ENCODE data around the gene MAD1L1.

MAD1L1 gene

DNA sequence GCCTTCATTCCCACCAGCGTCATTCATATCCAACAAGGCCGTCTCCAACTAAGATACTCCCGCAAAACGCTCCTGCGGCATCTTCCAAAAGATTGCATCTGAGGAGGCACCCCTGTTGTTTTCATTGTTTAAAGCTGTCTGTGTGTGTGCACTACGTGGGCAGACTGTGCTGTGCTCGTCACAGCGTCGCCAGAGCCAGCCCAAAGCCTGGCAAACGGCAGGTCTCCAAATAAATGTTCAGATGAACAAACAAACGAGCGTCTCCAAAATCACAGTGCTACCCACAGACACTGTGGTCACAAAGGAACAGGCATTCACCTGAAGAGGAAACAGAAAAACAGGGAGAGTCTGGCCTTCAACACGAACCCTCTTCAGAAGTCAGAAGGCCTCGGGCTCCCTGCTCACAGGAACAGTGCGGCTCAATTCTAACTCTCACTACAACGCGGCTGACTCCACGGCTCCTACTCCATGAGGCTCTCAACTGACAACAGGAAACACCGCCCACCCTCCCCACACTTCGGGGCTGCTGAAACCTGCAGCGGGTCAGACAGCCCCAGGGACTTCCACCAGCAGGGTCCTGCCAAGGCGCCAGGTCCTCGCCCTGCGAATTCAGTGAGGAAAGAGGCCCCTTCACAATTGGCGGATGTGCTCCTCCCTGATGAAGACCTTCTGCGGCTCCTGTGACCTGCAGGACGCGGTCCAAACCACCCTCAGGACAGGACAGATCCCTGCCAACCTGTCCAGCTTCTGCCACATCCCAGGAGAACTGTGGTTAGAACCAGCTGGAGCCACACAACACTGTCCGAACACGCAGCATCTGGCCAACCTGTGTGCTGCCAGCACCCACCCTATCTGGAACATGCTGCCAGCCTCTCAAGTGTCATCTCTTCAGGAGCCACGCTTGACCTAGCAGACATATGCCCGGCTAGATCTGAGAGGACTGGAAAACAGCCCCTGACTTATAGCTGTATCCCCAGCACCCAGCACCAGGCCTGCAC, 36.1 kb downstream of the MAD1L1 start:
- Histone ChIP-seq H3K4me3 (ENCODE audit: low read depth, low read length) (no peak overlapping the region), H3K9me3 (peaks cover 6% of the 10 kb centered on the region), H3K36me3 (peaks cover 42% of the 10 kb centered on the region), H3K27me3 (no peaks in the 10 kb centered on the region), H3K4me1 (no peaks in the 10 kb centered on the region)
- no peak for DNase-seq
- TF ChIP-seq, protein P1, sequence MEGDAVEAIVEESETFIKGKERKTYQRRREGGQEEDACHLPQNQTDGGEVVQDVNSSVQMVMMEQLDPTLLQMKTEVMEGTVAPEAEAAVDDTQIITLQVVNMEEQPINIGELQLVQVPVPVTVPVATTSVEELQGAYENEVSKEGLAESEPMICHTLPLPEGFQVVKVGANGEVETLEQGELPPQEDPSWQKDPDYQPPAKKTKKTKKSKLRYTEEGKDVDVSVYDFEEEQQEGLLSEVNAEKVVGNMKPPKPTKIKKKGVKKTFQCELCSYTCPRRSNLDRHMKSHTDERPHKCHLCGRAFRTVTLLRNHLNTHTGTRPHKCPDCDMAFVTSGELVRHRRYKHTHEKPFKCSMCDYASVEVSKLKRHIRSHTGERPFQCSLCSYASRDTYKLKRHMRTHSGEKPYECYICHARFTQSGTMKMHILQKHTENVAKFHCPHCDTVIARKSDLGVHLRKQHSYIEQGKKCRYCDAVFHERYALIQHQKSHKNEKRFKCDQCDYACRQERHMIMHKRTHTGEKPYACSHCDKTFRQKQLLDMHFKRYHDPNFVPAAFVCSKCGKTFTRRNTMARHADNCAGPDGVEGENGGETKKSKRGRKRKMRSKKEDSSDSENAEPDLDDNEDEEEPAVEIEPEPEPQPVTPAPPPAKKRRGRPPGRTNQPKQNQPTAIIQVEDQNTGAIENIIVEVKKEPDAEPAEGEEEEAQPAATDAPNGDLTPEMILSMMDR (IDR thresholded peaks at IDR 0.05; ENCODE audit: low read depth, low read length) = no peak

DNA sequence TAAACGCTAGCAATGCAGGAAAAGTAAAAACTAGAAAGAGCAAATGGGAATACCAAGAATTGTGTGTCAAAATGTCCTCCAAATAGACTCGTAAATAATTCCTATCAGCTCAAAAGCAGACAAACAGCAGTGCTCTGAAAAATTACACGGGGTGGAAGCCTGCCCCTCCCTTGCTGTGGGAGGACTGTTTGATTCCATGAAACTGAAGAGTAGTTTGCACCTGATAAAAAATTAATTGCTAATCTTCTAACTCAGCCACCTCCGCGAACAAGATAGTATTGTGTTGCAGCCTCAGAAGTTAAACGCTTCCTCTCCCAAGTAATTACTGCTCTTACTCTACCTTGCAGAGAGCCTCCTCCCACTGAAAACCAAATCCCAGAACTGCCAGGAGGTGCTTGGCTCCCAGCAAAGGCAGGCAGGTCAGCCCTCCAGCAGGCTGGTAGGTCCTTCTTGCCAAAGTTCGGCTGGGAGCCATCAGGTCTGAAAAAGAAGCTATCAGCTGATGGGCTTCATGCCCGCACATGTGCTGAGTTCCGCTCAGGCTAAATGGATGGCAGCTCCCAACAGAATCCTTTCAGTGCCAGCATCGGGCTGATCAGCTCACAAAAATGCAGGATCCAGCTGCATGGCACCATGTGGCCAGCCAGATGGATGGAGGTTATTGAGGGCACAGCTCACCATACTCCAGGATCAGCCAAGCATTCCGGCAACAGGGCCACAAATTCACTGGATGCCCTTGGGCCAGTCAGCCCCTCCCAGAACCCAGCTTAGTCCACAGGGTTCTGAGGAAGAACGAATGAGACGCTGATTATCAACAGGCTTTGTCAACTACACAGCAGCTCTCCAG, 37.1 kb downstream of the MAD1L1 start:
- Histone ChIP-seq H3K36me3 (peaks cover 42% of the 10 kb centered on the region), H3K4me3 (ENCODE audit: low read depth, low read length) (no peak overlapping the region)
- DNase-seq = no peak

DNA sequence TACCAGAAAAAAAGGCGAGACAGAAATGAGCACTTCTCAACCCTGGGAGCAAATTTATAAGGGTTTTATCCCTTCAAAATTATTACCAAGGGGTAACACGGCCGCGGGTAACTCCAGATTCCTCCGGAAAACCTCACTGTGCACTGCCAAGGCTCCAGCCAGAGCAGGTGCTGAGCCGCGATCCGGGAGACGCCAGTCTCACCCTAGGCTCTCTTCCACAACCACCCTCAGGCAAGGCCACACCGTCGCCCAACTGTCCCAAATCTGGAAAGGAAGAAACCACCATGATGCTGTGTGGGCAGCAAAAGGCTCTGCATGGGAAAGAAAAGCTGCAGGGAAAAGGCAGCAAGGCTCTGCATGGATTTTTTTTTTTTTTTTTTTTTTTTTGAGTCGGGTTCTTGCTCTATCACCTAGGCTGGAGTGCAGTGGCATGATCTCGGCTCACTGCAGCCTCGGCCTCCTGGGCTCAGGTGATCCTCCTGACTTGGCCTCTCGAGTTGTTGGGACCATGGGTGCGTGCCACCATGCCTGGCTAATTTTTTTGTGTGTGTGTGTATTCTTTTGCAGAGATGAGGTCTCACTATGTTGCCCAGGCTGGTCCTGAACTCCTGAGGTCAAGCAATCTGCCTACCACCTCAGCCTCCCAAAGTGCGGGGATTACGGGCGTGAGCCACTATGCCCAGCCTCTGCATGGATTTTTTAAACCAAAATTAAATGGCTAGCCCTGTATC, 39.0 kb downstream of the MAD1L1 start:
- no peak for DNase-seq
- H3K4me3 ChIP-seq (ENCODE audit: low read depth, low read length) = no peak overlapping the region
- H3K4me1 ChIP-seq = no peaks in the 10 kb centered on the region
- peaks cover 6% of the 10 kb centered on the region for H3K9me3 ChIP-seq
- no peaks in the 10 kb centered on the region for H3K27me3 ChIP-seq
- peaks cover 26% of the 10 kb centered on the region for H3K36me3 ChIP-seq
- TF ChIP-seq, protein P1 (IDR thresholded peaks at IDR 0.05; ENCODE audit: low read depth, low read length) = no peak

More for the DNA sequence above, 37.1 kb downstream of the MAD1L1 start:
- Histone ChIP-seq H3K4me1 (no peaks in the 10 kb centered on the region), H3K27me3 (no peaks in the 10 kb centered on the region), H3K9me3 (peaks cover 6% of the 10 kb centered on the region)
- TF ChIP-seq, protein P1 (IDR thresholded peaks at IDR 0.05; ENCODE audit: low read depth, low read length) = no peak

DNA sequence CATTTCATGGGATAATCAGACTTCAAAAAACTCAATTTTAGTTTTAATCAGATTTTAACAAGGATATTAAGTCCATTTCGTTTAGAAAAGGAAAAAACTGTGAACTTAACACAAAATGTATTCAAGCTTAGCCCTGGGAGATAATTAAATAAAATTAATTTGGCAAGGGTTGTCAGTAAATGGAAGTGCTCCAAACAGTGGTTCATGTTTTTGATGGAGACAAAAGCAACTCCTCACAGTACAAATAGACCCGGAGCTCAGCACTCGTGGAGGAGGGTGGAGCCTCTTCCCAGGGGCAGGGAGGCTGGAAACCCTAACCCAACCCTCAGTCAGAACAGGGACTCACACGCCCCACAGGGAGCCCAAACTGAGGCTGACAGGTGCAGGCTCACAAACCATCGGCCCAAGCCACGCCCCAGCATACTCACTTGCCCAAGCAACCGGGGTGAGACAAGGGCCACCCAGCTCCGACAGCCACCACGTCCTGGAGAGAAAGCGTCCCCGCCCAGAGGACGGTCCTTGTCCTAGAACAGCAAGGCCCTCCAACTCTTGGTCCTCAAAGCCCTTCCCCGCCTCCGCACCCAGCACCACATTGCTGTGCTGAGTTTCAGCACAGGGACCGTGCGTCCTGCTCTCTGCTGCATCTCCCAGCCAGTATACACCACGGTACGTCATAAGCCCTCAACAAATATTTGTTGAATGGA, 39.8 kb downstream of the MAD1L1 start:
- Histone ChIP-seq H3K9me3 (peaks cover 6% of the 10 kb centered on the region), H3K4me3 (ENCODE audit: low read depth, low read length) (no peak overlapping the region), H3K4me1 (no peaks in the 10 kb centered on the region), H3K36me3 (peaks cover 26% of the 10 kb centered on the region), H3K27me3 (no peaks in the 10 kb centered on the region)
- DNase-seq = no peak
- TF ChIP-seq, protein P1 (IDR thresholded peaks at IDR 0.05; ENCODE audit: low read depth, low read length) = no peak

DNA sequence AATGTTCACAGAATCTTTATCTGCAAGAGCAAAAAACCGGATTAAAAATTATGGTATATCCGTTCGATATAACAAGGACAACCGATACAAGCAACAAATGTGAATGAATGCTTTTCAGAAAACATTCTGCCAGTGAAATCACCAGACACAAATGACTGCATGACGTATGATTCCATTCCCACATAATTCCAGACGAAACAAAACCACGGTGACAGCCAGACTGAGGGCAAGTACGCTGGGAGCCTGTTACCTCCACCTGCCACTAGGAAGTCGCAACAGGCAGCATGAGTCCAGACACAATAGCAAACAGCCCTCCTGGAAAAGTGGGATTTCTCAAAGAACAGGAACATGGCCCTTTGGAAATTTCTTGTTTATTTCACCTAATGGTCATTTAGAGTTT, 41.7 kb downstream of the MAD1L1 start:
- Histone ChIP-seq H3K36me3 (peaks cover 17% of the 10 kb centered on the region), H3K4me3 (ENCODE audit: low read depth, low read length) (no peak overlapping the region), H3K9me3 (peaks cover 6% of the 10 kb centered on the region), H3K4me1 (no peaks in the 10 kb centered on the region), H3K27me3 (no peaks in the 10 kb centered on the region)
- no peak for DNase-seq
- TF ChIP-seq, protein P1 (IDR thresholded peaks at IDR 0.05; ENCODE audit: low read depth, low read length) = no peak

Measured in BE2C (cell line).